Measurements from ENCODE around the gene CCDC78.

Gene CCDC78

DNA sequence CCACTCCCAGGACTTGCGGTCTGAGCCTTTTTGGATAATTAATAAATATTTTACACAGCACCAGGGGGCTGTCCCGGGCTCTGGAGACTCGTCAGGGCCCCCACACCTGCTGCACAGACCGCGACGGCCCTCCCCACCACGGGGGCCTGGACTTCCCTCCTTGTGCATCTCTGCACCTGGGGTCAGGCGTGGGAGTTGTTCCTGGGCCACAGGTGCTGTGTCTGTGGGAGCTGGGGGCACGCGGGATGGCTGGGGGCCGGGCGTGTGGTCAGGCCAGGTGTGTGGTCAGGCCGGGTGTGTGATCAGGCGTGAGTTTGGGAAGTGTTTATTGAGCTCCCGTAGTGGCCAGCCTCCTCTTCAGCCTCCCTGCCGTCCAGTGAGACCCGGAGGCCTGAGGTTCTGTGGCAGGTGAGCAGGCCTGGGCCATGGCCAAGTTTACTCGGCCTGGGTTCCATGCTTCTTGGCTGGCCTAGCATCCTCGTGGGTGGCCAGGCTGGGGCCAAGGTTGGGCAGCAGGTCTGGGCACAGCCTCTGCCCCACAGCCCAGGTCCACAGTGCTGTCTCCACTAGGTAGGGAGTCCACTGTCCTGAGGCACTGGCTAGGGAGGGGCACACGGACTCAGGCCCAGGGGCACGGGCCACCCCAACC lies 47.9 kb downstream of the CCDC78 start:
- no peak for DNase-seq (ENCODE audit: low read depth)

DNA sequence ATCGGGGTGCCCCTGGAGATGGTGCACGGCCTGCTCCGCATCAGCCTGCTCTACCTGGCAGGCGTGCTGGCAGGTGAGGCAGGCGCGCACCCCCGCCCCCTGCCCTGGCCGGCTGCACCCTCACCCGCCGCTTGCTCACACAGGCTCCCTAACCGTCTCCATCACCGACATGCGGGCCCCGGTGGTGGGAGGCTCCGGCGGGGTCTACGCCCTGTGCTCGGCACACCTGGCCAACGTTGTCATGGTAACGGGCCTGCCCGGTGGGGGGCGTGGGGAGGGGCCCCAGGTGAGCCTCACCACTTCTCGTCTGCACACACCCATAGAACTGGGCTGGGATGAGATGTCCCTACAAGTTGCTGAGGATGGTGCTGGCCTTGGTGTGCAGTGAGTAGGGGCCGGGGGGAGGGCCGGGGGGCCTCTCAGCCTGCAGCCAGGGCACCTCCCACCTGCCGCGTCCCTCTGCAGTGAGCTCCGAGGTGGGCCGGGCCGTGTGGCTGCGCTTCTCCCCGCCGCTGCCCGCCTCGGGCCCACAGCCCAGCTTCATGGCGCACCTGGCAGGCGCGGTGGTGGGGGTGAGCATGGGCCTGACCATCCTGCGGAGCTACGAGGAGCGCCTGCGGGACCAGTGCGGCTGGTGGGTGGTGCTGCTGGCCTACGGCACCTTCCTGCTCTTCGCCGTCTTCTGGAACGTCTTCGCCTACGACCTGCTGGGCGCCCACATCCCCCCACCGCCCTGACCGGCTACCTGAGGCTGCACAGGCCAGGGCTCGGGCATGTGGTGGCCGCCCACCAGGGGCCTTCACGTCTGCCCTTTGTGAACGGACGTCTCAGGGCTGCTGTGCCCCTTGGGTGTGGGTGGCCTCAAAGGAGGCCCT lies 48.7 kb downstream of the CCDC78 start:
- no peak for DNase-seq (ENCODE audit: low read depth)

DNA sequence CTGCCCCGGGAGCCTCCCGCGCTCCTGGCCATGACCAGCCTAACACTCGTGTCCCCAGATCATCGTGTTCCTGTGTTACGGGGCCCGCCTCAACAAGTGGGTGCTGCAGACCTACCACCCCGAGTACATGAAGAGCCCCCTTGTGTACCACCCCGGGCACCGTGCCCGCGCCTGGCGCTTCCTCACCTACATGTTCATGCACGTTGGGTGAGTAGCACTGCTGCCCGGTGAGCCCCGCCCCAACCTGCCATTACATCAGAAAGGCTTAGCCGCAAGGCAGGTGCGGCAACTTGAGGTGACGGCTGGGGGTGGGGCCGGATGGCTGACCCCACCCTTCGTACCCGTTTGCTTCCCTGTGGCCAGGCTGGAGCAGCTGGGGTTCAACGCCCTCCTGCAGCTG lies 49.3 kb downstream of the CCDC78 start:
- DNase-seq (ENCODE audit: low read depth), result no peak

DNA sequence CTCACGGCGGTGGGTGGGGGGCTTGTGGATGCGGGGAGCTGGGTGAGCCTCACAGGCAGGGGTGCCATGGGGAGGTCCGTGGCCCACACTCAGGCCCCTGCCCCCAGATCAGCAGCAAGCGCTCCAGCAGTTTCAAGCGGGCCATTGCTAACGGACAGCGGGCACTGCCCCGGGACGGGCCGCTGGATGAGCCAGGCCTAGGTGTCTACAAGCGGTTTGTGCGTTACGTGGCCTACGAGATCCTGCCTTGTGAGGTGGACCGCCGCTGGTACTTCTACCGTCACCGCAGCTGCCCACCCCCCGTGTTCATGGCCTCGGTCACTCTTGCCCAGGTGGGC lies 49.7 kb downstream of the CCDC78 start:
- DNase-seq (ENCODE audit: low read depth), result no peak

DNA sequence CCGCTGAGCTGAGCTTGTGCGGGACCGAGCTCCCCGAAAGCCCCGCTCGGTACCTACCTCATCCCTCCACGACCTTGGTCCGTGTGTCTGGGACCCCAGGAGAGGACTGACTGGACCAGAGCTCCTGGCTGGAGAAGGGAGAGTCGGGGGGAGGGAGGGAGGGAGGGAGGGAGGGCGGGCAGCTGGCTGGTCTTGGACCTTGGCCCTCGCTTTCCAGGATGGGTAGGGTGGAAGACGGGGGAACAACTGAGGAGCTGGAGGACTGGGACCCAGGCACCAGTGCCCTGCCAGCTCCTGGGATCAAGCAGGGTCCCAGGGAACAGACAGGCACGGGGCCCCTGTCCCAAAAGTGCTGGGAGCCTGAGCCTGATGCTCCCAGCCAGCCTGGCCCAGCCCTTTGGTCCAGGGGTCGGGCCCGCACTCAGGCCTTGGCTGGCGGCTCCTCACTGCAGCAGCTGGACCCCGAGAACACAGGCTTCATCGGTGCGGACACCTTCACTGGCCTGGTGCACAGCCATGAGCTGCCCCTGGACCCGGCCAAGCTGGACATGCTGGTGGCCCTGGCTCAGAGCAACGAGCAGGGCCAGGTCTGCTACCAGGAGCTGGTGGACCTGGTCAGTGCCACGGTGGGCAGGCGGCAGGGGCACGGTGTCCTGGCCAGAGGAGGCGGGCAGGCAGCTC lies 50.2 kb downstream of the CCDC78 start:
- no peak for DNase-seq (ENCODE audit: low read depth)

DNA sequence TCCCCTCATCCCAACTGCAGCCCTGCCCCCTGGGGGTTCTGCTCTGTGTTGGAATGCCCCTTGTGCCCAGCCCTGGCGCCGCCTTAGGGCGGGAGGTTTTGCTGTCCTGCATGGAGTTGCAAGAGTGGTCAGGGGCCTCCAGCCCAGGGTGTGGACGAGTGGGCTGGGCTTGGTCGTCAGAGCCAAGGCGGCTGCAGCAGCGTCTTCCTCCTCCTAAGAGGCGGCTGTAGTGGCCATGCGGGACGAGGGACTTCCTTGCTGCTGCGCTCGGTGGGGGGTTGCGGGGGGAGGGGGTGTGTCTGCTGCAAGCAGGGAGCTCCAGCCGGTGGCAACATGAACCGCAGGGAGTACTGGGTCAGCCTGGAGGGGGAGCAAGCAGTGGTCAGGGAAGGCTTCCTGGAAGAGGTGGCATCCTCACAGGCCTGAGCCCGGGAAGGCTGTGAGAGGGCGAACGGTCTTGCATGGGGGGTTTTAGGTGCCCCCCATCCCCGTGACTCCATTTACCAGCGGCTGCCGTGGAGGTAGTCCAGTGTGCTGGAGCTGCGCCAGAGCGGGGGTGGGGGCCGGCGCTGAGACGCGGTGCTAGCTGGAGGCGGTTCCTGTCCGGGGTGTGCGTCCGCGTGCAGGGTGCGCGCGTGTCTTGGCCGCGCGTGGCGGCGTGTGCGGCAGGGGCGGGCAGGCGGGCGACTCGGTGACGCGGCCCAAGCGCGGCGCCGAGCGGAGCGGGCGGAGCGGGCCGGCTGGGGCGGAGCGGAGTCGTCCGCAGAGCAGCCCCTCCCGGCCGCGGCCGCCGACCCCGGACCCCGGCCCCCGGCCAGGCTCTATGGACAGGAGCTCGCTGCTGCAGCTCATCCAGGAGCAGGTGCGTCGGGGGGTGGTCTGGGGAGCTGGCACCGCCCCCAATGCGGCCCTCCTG lies 51.0 kb downstream of the CCDC78 start, which contains the start of gene RHBDL1:
RHBDL1 (plus strand) TSS at position 704 of the 916 bp plus-strand sequence; CDS start at position 824, 120 bp downstream.
- no peak for DNase-seq (ENCODE audit: low read depth)

DNA sequence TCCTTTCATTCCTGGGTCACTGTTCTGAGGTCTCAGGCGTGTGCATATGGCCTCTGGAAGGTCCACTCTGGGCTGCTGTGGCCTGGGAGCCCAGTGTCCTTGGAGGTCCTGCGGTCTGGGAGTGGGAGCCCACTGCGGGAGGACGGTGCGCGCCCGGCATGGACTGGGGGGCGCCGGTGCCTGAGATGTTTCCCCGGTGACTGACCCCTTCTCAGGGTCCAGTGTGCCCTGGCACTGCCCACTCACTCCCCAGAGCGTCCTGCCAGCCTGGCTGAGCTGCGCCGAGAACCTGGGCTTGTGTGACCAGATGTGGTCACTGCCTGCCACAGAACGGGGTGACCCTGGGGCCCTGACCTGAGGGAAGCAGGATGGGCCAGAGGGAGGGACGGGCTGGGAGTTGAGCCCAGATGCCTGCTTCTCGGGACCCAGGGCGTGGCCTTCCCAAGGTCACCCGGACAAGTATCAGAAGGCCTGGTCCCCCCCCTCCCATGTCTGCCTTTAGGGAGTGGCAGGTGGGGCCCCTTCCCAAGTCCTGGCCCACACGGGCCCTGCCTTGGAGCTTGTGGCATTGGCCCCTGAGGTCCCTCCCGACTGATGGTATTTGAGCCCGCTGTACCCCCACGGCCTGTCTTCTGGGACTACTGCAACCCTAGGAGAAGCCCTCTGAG lies 51.9 kb downstream of the CCDC78 start:
- no peak for DNase-seq (ENCODE audit: low read depth)

DNA sequence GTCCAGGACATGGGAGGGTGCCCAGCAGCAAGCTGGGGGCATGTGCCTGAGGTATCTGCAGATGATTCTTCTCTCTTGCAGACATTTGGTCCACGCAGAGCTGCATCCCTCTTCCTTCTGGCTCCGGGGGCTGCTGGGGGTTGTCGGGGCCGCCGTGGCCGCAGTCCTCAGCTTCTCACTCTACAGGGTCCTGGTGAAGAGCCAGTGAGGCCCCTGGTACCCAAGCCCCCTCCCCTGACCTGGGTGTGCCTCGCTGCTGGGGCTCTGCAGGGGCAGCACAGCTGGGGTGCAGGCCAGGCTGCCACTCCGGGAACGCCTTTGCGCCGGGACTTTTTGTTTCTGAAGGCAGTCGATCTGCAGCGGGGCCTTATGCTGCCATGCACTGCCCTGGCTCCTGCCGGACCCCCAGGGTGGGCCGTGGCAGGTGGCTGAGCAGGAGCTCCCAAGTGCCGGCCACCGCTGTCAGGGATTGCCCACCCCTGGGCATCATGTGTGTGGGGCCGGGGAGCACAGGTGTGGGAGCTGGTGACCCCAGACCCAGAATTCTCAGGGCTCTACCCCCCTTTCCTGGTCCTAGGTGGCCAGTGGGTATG lies 52.7 kb downstream of the CCDC78 start:
- DNase-seq (ENCODE audit: low read depth), result no peak

DNA sequence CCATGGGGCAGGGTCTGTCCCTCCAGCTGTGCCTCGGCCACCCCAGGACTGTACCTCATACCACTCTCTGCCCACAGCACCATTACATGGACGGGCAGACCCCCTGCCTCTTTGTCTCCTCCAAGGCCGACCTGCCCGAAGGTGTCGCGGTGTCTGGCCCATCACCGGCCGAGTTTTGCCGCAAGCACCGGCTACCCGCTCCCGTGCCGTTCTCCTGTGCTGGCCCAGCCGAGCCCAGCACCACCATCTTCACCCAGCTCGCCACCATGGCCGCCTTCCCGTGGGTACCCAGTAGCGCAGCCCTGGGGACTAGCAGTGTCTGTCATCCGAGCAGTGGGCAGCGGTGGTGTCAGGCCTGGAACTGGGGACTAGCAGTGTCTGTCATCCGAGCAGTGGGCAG lies 53.4 kb downstream of the CCDC78 start:
- DNase-seq (ENCODE audit: low read depth), result no peak

Measured in activated T-cell treated with anti-CD3 and anti-CD28 coated beads for 48 hours (primary cell).